NT2/D1 (cell line): ENCODE data around the gene UBTD2.

ENCODE experiments used
- YY1 ChIP-seq: IDR thresholded peaks from 2 replicates; pipeline ENCODE4 v1.6.1; 2011; ENCODE audit not compliant: insufficient read length, insufficient read depth
- ZNF274 ChIP-seq: IDR thresholded peaks from 2 replicates; pipeline ENCODE4 v1.6.1; 2011; ENCODE audit warnings: mild to moderate bottlenecking, low read depth, low read length

DNA sequence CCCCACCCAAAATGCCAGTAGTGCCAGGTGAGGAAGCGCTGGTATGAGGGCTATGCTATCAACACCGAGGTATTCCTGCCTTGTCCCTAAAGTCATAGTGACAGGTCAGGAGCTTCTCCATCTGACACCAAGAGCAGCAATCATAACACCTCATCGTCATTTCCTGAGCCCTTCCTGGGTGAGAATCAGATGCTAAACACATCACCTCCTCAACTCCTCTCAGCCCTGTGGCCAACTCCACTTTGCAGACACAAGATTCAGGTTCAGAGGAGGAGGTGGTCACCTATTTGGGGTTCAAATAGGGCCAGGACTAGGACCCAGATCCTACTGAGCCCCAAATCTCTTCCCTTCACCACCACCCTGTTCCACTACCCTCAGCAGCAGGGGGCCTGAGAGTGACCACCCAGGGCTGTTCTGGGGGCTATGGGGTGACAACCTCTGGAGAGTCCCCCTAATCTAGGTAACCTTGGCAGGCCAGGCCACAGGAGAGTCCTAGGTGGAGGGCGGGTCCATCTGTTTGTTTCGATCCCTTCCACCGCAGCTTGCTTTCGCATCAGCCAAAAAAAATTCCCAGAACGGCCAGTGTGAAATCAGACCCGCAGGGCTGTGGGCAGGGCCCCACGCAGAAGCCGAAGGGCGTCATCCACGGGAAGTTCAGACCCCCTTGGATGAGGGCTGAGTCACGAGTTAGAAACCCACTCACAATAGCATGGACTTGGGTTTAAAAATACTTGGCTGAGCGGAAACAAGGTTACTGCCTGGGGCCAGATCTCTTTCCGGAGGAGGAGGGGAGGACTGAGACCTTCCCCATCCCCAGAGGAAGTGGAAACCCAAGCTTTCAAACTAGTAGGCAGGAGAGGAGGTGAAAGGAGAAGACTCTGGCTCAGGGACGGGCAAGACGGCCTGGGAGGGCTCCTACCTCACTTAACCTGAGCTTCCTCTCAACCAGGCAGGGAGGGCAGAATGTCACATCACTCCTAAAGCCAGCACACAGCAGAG is 104.3 kb downstream of the UBTD2 start:
- no peak for TF ChIP-seq YY1
- no peak for TF ChIP-seq ZNF274
